Measurements from ENCODE around the gene WDR46. TPM values are rescaled to one million over a fixed set of nuclear protein-coding genes. Genes with fewer than 3 reads are reported as not detected.
A peak's percentile ranks its signal among the peaks of the same experiment; 100 is the strongest.

The WDR46 gene
- polyA plus RNA-seq, 3 donors = 33.3 to 41.0 (median 37.3) TPM

- no peak overlapping the region for H3K4me3 Mint-ChIP-seq
- Histone ChIP-seq H3K27me3 (ENCODE audit: control insufficient read depth in 2 of 2, insufficient read depth in 2 of 2, low read length in 2 of 2) (no peaks in the 10 kb centered on the region), H3K4me1 (ENCODE audit: control insufficient read depth in 1 of 2, insufficient read depth in 2 of 2, low read length in 2 of 2) (peaks cover 19 to 28% of the 10 kb centered on the region in 2 donors), H3K27ac (ENCODE audit: low read depth in 1 of 2, low read length in 2 of 2) (no peak overlapping the region), H3K79me2 (ENCODE audit: insufficient read depth, low read length) (peaks cover 99% of the 10 kb centered on the region), H3K36me3 (replicated peaks in 1 of 2; ENCODE audit: control insufficient read depth in 1 of 2, insufficient read depth in 2 of 2, low read length in 2 of 2) (peaks cover 36 to 75% of the 10 kb centered on the region in 2 donors), H3K4me3 (replicated peaks in 1 of 3; ENCODE audit: low read depth in 2 of 3, low read length in 3 of 3) (no peak overlapping the region), H3K9ac (ENCODE audit: insufficient read depth, low read length, poor library complexity, severe bottlenecking) (no peak overlapping the region), H3K4me2 (replicated peaks; ENCODE audit: extremely low read depth, low read length, poor library complexity, severe bottlenecking) (no peak overlapping the region), H4K20me1 (ENCODE audit: insufficient read depth, low read length) (peaks cover 96% of the 10 kb centered on the region), H3K9me3 (replicated peaks in 1 of 2; ENCODE audit: control insufficient read depth in 1 of 2, insufficient read depth in 1 of 2, low read length in 2 of 2) (no peaks in the 10 kb centered on the region), H2AFZ (ENCODE audit: insufficient read depth, low read depth, low read length, poor library complexity, severe bottlenecking) (no peak overlapping the region)
- H3K4me1 Mint-ChIP-seq = peaks cover 45% of the 10 kb centered on the region
- peaks cover 49 to 74% of the 10 kb centered on the region in 2 donors for H3K36me3 Mint-ChIP-seq
- no peak for DNase-seq
- intact Hi-C loops (cut with micrococcal nuclease) = no loop called here
- peaks cover 0 to 5% (median 0%) of the 10 kb centered on the region in 7 donors for H3K9me3 Mint-ChIP-seq
- TF ChIP-seq, protein P1, sequence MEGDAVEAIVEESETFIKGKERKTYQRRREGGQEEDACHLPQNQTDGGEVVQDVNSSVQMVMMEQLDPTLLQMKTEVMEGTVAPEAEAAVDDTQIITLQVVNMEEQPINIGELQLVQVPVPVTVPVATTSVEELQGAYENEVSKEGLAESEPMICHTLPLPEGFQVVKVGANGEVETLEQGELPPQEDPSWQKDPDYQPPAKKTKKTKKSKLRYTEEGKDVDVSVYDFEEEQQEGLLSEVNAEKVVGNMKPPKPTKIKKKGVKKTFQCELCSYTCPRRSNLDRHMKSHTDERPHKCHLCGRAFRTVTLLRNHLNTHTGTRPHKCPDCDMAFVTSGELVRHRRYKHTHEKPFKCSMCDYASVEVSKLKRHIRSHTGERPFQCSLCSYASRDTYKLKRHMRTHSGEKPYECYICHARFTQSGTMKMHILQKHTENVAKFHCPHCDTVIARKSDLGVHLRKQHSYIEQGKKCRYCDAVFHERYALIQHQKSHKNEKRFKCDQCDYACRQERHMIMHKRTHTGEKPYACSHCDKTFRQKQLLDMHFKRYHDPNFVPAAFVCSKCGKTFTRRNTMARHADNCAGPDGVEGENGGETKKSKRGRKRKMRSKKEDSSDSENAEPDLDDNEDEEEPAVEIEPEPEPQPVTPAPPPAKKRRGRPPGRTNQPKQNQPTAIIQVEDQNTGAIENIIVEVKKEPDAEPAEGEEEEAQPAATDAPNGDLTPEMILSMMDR (IDR thresholded peaks at IDR 0.05) = no peak
- peak overlapping the region in 2 of 7 donors; percentile 37 to 81 for H3K27ac Mint-ChIP-seq
- WGBS (ENCODE audit: insufficient coverage) = 99% methylated on average over 7 of the region's 16 CpGs
- no peaks in the 10 kb centered on the region for H3K27me3 Mint-ChIP-seq (ENCODE audit: low read depth in 3 of 3)
These were observed 15.2 kb upstream of the WDR46 start for GRCh38 chr6:33304216-33304615.

GRCh38 chr6:33301877-33302276 is 12.8 kb upstream of the WDR46 start:
- H3K4me3 Mint-ChIP-seq = no peak overlapping the region
- H3K36me3 ChIP-seq (replicated peaks in 1 of 2; ENCODE audit: control insufficient read depth in 1 of 2, insufficient read depth in 2 of 2, low read length in 2 of 2) = peaks cover 27 to 60% of the 10 kb centered on the region in 2 donors
- H3K4me1 ChIP-seq (ENCODE audit: control insufficient read depth in 1 of 2, insufficient read depth in 2 of 2, low read length in 2 of 2) = peaks cover 28 to 36% of the 10 kb centered on the region in 2 donors

More at GRCh38 chr6:33301877-33302276, 12.8 kb upstream of the WDR46 start:
- TF ChIP-seq, protein P1 (IDR thresholded peaks at IDR 0.05) = no peak
- Histone ChIP-seq H3K4me3 (replicated peaks in 1 of 3; ENCODE audit: low read depth in 2 of 3, low read length in 3 of 3) (no peak overlapping the region), H3K9ac (ENCODE audit: insufficient read depth, low read length, poor library complexity, severe bottlenecking) (no peak overlapping the region), H3K9me3 (replicated peaks in 1 of 2; ENCODE audit: control insufficient read depth in 1 of 2, insufficient read depth in 1 of 2, low read length in 2 of 2) (no peaks in the 10 kb centered on the region), H3K27me3 (ENCODE audit: control insufficient read depth in 2 of 2, insufficient read depth in 2 of 2, low read length in 2 of 2) (no peaks in the 10 kb centered on the region), H3K79me2 (ENCODE audit: insufficient read depth, low read length) (peaks cover 94% of the 10 kb centered on the region), H3K27ac (ENCODE audit: low read depth in 1 of 2, low read length in 2 of 2) (no peak overlapping the region), H2AFZ (ENCODE audit: insufficient read depth, low read depth, low read length, poor library complexity, severe bottlenecking) (no peak overlapping the region), H4K20me1 (ENCODE audit: insufficient read depth, low read length) (peaks cover 81% of the 10 kb centered on the region), H3K4me2 (replicated peaks; ENCODE audit: extremely low read depth, low read length, poor library complexity, severe bottlenecking) (no peak overlapping the region)
- H3K27ac Mint-ChIP-seq = peak overlapping the region in 3 of 7 donors; percentile 57 to 63 (median 59)
- no CpG with 5 or more reads among the region's 3 CpGs for WGBS (ENCODE audit: insufficient coverage)
- H3K36me3 Mint-ChIP-seq = peaks cover 36 to 58% of the 10 kb centered on the region in 2 donors
- peaks cover 50% of the 10 kb centered on the region for H3K4me1 Mint-ChIP-seq
- H3K27me3 Mint-ChIP-seq (ENCODE audit: low read depth in 3 of 3) = peaks cover 0 to 3% (median 0%) of the 10 kb centered on the region in 3 donors
- peaks cover 0 to 7% (median 0%) of the 10 kb centered on the region in 7 donors for H3K9me3 Mint-ChIP-seq
- intact Hi-C loops (cut with micrococcal nuclease) = no loop called here
- DNase-seq = no peak
